COLO668 (cell line): ENCODE results near the gene NKX3-2.
"Not testable (repeated sequence)": the region's sequence is repeated elsewhere in the genome, so short reads cannot be mapped to it uniquely, and the experiment has no call there.

Experiments used
- DNase-seq: peaks from one replicate; lab custom pipeline; 2025; ENCODE audit not compliant: unreplicated experiment; lab: John Stamatoyannopoulos, UW

NKX3-2 gene

DNA sequence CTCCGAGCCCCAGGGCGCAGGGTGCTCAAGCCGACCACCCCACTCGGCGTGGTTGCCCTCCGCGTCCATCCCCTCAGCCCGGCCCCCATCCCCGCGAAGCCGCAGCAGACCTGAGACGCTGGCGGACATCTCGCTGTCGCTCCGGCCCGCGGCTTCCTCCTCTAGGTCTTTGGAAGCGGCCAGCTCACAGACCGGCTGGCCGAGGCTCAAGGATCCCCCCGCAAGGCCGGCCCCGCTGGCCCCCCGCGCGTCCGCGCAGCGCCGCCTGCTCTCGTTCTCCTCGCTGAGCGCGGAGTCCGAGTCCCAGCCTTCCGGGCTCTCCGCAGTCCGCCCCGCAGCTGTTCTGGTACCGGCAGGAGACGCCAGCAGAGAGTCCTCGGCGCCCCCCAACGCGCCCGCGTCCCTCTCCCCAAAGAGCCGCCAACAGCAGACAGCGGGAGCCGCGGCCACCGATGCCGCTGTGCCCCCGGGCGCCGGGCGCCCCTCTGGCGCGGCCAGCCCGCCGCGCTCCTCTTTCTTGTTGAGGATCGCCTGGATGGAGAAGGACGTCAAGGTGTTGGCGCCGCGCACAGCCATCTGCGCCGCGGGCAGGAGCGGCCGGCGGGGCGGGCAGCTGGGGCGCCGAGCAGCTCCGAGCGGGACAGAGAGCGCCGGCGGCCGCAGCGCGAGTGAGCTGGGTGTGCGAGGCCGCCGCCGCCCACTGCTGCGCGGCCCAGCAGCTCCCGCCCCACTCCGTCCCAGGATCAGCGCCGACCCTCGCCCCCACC, at the start of gene NKX3-2:
Gene NKX3-2, minus strand, starts transcription at position 670 of the 767 bp plus-strand sequence. Its CDS starts 94 bp downstream, at position 576.
- peak; percentile 72 for DNase-seq

DNA sequence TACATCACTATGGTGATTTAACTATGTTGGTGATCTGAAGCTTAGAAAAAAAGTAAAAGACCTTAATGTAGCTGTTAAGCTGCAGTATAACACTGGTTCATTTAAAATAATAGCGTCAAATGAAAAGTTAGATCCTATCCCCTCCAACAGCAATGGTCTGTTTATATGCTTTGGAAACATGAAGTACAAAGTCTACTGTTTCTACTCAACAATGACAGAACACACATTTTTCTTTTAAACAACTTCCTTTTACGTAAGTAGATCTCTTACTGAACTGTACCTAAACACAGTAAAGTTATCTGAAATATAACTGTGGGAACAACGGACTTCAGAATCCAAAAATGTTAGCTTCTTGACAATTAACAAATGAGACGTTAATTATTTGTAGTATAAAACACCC, 47.9 kb upstream of the NKX3-2 start:
- no peak for DNase-seq

DNA sequence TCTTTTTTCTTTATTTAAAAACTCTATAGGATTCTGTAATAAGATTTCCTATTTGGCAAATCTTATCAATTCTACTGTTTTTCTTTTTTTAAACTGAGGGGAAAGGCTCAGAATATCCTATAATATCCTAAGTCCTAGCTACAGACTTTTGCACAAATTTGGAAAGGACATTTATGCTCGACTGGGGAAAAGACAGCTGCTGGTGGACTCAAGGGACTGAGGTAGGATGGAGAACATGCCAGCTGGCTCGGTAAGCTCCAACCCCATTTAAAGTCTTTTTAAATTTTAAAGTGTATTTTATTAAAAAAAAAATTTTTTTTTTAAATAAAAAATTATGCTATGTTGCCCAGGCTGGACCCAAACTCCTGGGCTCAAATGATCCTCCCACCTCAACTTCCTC, 46.5 kb upstream of the NKX3-2 start:
- DNase-seq: no peak

DNA sequence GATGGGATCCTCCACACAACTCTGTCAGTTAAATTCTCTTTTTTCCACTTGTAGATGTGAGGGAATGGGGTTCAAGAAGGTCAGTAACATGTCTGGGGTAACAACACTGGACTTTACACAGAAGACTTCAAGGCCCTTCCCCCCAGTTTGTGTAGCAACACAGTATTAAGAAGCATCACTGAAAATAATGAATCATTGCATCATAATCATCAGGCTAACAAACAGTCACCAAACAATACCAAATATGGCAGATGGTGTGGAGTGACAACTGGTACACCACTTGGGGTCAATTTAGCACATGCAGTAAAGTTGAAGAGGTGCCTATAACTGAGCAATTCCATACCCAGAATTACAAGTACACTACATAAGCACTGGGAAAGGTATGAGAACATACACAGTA, 44.6 kb upstream of the NKX3-2 start:
- DNase-seq: no peak

DNA sequence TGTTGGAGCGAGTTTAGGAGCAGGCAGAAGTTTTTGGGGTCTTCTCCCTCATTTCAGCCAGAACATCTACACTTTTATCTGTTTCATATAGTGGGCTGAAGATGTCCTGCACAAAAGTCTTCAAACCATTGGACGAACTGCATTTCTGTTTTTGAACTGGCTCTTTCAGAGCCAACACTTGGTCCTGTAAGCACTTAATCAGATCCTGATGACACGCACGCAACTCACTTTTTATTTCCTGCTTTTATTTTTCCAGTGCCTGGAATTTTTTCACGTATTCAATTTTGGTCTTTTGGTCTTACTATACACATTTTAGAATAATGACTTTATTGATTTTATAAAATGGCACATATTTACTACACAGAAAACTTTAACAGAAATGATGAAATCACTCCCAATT, 40.2 kb upstream of the NKX3-2 start:
- no peak for DNase-seq

DNA sequence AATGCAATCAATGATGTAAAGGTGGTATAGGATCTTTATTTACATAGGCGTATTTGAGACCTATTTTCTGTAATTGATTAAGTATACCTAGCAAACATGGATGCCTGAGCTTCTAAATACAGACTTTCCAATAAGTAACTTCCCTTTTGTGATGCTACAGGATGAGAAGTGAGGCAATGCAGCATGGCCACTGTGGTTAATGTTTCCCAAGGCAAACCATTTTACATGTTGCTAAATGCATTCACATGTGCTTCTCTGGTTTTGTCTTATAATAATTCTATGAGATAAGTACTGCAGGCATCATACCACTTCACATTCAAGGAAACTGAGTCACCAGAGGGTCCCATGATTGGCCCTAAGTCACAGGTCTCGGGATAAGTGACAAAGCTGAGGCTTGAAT, 35.7 kb upstream of the NKX3-2 start:
- DNase-seq: no peak

DNA sequence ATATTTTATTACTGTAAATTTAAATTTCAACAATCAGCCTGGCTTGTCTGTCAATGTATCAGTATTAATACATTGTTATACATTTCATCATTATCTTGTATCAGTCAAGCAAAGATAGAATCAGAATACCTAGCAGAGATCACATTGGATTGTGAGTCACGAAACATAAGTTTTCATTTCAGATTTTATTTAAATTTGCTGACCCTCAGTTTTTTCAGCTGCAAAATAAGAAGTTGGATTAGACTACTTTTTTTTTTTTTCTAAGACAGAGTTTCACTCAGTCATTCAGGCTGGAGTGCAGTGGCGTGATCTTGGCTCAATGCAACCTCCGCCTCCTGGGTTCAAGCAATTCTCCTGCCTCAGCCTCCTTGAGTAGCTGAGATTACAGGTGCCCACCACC, 33.4 kb upstream of the NKX3-2 start:
- DNase-seq: no peak

DNA sequence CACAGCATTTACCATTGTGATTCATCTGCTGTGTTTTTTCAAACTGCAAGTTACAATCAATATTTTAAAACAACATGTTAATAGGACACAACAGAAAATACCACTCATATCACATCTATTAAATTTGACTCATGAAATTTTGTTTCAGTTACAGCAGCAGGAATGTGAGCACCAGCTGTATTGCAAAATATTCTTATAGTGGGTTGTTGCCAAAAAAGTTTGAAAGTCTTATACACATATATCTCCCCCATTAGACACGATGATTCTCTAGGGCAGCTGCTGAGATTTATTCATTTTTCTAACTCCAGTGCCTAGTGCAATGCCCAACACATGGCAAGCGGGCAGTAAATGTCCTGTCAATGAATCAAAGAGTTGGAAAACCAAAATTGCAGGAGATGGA, 26.6 kb upstream of the NKX3-2 start:
- DNase-seq: no peak

DNA sequence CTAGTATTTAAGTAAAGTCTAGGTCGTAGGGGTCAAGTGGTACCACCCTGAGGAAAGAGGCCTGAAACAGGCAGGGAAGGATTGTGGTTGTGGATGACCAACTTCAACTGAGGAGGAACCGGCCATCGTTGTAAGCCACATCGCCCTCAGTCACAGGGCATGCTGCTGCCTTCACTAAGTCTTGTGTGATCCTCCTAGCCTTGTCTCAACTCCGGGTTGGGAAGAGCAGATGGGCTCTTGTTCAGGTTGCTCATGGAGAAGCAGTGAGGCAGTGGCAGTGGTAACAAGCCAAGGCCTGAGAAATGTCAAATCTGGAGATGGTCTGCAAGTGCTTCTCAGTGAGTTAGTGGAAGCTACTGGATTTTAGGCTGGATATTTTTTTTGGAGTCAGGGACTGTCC, 22.8 kb upstream of the NKX3-2 start:
- DNase-seq: no peak

DNA sequence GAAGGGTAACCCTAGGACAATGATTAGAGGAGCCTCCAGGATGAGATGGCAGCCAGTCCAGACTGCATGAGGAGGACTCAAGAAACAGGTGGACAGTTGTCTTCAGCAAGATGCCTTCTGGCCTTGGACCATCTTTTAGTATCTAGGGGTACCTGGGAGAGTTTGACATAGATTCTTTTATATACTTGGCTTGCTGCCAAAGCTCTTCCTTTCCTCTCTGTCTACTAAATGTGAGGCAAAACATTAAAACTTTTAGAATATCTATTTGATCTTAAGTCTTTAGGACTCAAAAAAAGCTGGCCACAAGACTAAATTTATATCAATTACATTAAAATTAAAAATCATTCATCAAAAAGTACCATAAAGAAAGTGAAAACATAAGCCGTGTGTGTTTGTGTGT, 18.6 kb upstream of the NKX3-2 start:
- DNase-seq: no peak

DNA sequence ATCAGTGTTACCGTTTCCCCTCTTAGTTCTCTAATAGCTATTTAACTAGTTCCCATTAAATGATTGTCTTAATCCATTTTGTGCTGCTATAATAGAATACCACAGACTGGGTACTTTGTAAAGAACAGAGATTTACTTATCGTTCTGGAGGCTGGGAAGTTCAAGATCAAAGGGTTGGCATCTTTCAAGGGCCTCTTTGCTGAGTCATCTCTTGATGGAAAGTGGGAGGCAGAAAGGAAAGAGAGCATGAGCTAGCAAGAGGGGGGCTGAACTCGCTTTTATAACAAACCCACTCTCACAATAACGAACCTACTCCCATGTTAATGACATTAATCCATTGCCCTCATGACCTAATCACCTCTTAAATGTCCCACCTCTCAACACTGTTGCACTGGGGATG, 17.4 kb upstream of the NKX3-2 start:
- DNase-seq: no peak

DNA sequence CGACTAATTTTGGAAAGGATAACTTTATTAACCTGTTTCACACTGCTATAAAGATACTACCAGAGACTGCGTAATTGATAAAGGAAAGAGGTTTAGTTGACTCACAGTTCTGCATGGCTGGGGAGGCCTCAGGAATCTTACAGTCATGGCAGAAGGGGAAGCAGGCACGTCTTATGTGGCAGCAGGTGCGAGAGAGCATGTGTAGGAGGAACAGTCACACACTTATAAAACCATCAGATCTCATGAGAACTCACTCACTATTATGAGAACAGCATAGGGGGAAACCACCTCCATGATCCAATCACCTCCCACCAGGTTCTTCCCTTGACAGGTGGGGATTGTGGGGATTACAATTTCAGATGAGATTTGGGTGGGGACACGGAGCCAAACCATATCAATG, 15.8 kb upstream of the NKX3-2 start:
- DNase-seq: not testable (repeated sequence)

DNA sequence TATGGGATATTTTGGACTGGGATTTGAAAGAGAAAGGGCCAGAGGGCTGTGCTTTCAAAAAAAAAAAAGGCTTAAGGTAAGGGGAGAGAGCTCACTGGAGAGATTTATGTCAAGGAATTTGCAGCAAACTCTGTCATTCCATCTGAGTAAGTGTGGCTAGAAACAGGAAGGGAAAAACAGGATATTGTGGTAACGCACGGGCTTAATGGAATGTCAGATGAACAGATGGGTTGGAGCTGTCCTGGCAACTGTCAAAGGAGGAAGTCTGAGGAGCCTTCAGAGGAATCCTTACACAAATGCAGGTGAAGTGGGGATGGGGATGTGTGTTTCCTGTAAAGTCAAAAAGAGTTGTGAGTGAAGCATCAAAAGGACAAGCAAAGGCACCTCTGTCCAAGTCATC, 15.1 kb upstream of the NKX3-2 start:
- no peak for DNase-seq

DNA sequence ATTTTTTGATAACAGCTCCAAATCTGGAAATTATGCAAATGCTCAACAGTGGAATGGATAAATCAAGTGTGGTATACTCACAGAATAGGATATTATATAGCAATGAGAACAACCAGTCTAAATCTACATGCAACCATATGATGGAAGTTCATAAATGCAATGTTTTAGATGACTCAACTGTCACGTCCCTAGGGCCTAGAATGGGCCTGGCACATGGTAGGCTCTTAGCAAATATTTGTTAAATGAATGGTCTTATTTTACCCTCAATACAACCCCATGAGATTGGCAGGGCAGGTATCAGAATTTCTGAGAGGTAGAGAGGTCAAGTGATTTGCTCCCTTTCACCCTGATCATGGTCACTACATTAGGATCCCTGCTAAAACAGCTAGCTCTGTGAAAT, 14.6 kb upstream of the NKX3-2 start:
- no peak for DNase-seq

DNA sequence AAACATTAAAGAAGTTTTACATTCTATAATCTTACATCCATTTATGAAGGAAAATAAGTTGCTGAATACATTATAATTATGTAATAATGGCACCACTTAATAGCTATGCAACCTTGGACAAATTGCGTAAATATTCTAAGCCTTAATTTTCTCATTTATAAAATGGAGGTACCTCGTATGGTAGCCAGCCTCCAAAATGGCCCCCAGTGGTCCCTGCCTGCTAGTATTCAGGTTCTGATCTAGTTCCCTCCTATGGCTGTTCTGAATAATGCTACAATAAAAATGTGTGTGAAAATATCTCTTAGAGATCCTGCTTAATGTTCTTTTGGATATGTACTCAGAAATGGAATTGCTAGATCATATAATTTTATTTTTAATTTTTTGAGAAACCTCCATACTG, 11.0 kb upstream of the NKX3-2 start:
- DNase-seq: no peak

DNA sequence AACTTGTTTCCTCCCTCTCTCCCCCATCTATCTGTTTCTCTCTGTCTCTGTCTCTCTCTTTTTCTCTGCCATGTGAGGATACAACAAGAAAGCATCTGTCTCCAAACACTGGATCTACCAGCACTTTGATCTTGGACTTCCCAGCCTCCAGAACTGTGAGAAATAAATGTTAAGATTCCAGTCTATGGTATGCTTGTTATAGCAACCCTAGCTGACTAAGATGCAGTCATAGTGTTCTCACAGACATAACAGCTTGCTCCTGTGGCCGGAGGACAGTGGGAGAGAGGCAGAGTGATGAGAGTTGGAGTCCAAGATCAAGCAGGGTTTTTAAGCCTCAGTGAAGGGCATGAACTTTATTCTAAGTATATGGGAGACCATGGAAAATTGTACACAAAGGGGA, 8.8 kb upstream of the NKX3-2 start:
- DNase-seq: no peak

DNA sequence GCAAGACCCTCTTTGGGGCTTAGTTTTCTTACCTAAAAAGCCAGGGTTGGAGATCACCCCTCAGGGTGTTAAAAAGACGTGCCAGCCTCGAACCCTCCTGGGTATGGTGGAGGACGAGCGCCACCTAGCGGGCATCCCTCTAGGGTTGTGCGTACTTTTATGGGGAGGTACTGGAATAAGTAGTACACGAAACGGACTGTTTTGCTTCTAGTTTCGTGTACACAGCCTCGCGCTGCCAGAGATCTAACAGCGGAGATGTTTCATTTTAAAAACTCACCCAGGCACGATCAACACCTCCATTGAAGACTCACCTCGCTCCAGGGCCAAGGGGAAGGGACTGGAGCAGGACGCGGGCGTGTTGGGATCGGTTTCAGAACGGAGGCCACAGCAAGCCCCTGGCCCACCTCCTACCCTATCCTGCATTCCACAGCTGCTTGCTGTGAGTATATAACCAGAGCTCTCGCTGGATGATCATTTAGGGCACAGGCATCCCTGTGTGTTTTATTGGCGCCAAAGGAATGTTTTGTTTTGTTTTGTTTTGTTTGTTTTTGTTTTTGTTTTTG, 4.8 kb upstream of the NKX3-2 start:
- DNase-seq: peak; percentile 86

DNA sequence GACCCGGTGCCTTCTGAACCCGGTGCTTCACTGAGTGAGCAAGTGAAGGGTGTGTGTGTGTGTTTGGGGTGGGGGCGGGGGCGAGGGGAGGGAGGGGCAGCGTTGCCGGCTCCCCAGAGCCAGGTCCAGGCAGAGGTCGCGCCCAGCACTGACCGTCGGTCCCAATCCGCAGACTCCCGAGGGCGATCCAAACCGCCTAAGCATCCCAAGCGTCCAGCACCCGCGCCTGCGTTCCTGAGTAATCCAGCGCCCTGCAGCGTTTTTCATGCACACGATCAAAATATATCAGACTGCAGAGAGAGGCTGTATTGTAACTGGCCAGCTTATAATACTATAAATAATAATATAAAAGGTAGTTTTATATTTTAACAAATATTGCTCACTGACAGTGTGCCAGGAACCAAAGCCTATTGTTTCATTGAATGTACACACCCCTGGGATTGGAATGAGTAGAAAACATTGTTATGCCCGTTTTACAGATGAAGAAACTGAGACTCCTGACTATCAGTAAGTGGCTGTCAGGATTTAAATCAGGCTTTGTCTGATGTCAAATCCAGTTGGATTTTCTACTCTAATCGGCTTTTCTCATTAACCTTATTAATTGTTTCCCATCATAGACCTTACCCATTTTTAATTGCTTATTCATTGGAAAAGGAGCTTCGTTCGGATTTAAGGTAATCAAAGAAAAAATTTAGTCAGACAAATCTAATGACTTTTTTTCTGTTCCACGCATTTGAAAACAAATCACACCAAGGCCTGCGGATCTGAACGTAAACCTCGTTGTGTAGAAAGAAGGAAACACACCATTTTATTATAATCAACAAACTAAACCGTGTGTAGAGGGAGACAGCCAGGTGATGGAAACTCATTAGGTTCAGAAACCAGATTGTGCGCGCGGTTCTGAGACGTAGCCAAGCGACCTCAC, 4.0 kb upstream of the NKX3-2 start:
- DNase-seq: peak; percentile 50

DNA sequence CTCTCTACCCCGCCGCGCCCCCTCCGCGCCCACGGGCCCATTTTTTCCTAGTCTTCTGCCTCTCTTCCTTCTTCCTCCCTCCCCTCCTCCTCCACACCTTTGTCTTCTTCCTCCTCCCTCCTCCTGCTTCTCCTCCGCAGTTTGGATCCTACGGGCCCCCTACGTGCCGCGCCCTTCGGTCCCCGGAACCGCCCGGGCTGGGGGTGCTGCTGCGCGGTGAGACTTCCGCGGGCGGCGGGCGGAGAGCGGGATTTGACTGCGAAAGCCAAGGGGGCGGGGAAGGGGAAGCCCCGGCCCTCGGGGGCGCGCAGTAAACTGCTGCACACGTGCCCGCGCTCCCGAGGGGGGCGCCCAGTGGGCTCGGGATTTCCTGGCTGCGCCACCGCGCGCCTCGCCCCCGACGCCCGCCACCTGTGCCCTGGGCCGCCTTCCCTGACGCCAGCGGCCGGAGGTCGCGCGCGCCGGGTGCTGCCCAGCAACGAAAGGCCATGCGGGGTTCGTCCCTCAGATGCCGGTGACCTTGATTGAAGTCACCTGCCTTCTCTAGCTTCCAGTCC, 3.3 kb upstream of the NKX3-2 start:
- peak; percentile 68 for DNase-seq

DNA sequence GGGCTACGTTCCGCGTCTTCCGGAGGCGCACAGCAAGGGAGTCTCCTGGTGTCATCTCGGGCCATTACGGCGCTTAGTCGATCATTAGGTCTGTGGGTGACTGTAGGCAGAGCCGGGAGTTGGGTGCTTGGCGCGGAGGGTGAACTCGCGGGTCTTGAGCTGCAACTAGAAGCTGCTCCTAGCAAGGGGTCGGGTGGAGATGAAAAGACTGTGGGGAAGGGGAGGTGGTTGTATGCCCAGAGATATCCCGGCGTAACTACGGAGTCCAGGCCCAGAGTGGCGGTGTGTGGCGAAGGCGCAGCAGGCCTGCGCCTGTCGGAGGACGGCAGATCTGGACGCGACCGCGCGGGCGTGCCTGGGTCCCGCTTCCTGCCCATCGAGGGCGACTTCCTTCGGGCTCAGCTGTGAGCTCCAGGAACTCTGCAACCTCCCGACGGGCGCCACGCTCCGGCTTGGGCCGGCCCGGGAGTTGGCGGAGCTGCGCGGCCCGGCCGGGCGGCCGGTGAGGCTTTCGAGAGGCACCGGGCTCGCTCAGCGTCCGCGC, 2.7 kb upstream of the NKX3-2 start:
- DNase-seq: peak; percentile 54
